Renal pelvis (tissue), 4 donors: ENCODE data around the gene DLGAP1. TPM values are rescaled to one million over a fixed set of nuclear protein-coding genes. Genes with fewer than 3 reads are reported as not detected.
"Not testable (repeated sequence)": the region's sequence is repeated elsewhere in the genome, so short reads cannot be mapped to it uniquely, and the experiment has no call there.

Experiments
- DNase-seq: peaks from one replicate; pipeline ENCODE4 v3.0.0-alpha.2; 2013
- polyA plus RNA-seq, 3 donors: library from polyadenylated mRNA; unstranded; fragments of 120-200 nt; gene quantifications; one replicate each; pipeline ENCODE4 v1.2.1, GENCODE V29; 2013; ENCODE audit not compliant: insufficient read length in 3 of 3

The DLGAP1 gene
- polyA plus RNA-seq, 3 donors: 4.7 to 5.1 (median 5.0) TPM

- DNase-seq: no peak
Observed at GRCh38 chr18:3604498-3605408, 850.4 kb downstream of the DLGAP1 start.

GRCh38 chr18:3604235-3604497, 850.9 kb downstream of the DLGAP1 start:
- DNase-seq: no peak

GRCh38 chr18:3603421-3604234, 851.5 kb downstream of the DLGAP1 start:
- no peak for DNase-seq

GRCh38 chr18:3601106-3601755, 853.9 kb downstream of the DLGAP1 start:
- not testable (repeated sequence) for DNase-seq

GRCh38 chr18:3599861-3600260, 855.2 kb downstream of the DLGAP1 start:
- no peak for DNase-seq

- no peak for DNase-seq
Observed at GRCh38 chr18:3599195-3599594, 855.9 kb downstream of the DLGAP1 start.

- DNase-seq: no peak
Observed at GRCh38 chr18:3598581-3598980, 856.5 kb downstream of the DLGAP1 start.

- DNase-seq: no peak
Observed at GRCh38 chr18:3597409-3598357, 857.4 kb downstream of the DLGAP1 start.

GRCh38 chr18:3596637-3597384, 858.3 kb downstream of the DLGAP1 start:
- DNase-seq: no peak

GRCh38 chr18:3596324-3596636, 858.8 kb downstream of the DLGAP1 start:
- DNase-seq: no peak

GRCh38 chr18:3595369-3596273, 859.5 kb downstream of the DLGAP1 start:
- DNase-seq: no peak

- no peak for DNase-seq
Observed at GRCh38 chr18:3594760-3595368, 860.2 kb downstream of the DLGAP1 start.

- DNase-seq: peak; percentile 93
Observed at GRCh38 chr18:3593904-3594759, 861.0 kb downstream of the DLGAP1 start.

GRCh38 chr18:3593381-3593903, 861.7 kb downstream of the DLGAP1 start:
- DNase-seq: no peak

GRCh38 chr18:3592864-3593263, 862.2 kb downstream of the DLGAP1 start:
- no peak for DNase-seq

- DNase-seq: no peak
Observed at GRCh38 chr18:3590096-3590630, 864.9 kb downstream of the DLGAP1 start.

GRCh38 chr18:3585656-3586509, 869.2 kb downstream of the DLGAP1 start:
- DNase-seq: no peak
